B cell (primary cell): ENCODE measurements around the gene TKT.

Experiments
- EZH2 ChIP-seq: IDR thresholded peaks from 2 replicates; pipeline ENCODE4 v1.6.1; 2012; ENCODE audit warnings: borderline replicate concordance, low read depth, mild to moderate bottlenecking, moderate library complexity, low read length; ENCODE audit not compliant: insufficient read depth, poor library complexity, severe bottlenecking
- TF ChIP-seq, protein P1 (sequence below): fragments of 200-600 bp; IDR thresholded peaks from one replicate; pipeline ENCODE4 v1.8.0; 2022; ENCODE audit warnings: antibody characterized with exemption, mild to moderate bottlenecking

DNA sequence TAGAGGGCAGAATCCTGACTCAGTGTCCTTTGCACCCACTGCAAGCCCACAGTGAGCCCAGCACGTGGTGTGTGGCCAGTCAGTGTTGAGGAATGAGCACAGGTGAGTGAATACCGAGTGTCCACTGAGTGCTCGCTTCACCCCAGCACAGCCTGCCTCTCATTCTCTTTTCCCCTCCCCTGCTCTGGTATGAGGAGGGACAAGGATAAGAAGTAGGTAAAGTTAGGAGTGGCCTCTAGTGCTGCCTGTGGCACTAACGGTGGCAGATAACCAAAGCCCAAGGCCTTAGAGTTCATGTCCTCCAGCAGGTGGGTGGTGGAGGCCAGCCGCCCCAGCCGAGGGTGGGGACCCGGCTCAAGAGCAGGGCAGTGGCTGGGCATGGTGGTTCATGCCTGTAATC lies 56.8 kb downstream of the TKT start:
- TF ChIP-seq, protein P1, sequence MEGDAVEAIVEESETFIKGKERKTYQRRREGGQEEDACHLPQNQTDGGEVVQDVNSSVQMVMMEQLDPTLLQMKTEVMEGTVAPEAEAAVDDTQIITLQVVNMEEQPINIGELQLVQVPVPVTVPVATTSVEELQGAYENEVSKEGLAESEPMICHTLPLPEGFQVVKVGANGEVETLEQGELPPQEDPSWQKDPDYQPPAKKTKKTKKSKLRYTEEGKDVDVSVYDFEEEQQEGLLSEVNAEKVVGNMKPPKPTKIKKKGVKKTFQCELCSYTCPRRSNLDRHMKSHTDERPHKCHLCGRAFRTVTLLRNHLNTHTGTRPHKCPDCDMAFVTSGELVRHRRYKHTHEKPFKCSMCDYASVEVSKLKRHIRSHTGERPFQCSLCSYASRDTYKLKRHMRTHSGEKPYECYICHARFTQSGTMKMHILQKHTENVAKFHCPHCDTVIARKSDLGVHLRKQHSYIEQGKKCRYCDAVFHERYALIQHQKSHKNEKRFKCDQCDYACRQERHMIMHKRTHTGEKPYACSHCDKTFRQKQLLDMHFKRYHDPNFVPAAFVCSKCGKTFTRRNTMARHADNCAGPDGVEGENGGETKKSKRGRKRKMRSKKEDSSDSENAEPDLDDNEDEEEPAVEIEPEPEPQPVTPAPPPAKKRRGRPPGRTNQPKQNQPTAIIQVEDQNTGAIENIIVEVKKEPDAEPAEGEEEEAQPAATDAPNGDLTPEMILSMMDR = no peak
- no peak for TF ChIP-seq EZH2
